Mesodermal cell (in vitro differentiated cells): ENCODE measurements around the gene SYT15.
"Not testable (repeated sequence)": the region's sequence is repeated elsewhere in the genome, so short reads cannot be mapped to it uniquely, and the experiment has no call there.

Source experiments
- H3K27ac ChIP-seq: 2 replicates; pipeline ENCODE4 v1.7.0; 2013; ENCODE audit warnings: mild to moderate bottlenecking, low read depth, low read length, moderate library complexity; ENCODE audit not compliant: severe bottlenecking
- H3K36me3 ChIP-seq: 2 replicates; pipeline ENCODE4 v1.7.1; 2013; ENCODE audit warnings: mild to moderate bottlenecking, low read length, moderate library complexity; ENCODE audit not compliant: control insufficient read depth, insufficient read depth
- H3K4me1 ChIP-seq: one replicate; pipeline ENCODE4 v1.7.1; 2013; ENCODE audit warnings: mild to moderate bottlenecking, low read length; ENCODE audit not compliant: insufficient read depth, control insufficient read depth, poor library complexity, severe bottlenecking
- H3K4me3 ChIP-seq: 2 replicates; pipeline ENCODE4 v1.7.0; 2013; ENCODE audit warnings: low read length, control low read depth, mild to moderate bottlenecking; ENCODE audit not compliant: insufficient read depth, poor library complexity, severe bottlenecking; ENCODE audit errors: extremely low read depth
- H3K9me3 ChIP-seq: 2 replicates; pipeline ENCODE4 v1.7.1; 2013; ENCODE audit warnings: mild to moderate bottlenecking, low read length, moderate library complexity; ENCODE audit not compliant: control insufficient read depth
- WGBS, 2 experiments: methylation state at CpG; one replicate each; pipeline ENCODE4 v1.1.5; 2013; ENCODE audit warnings: missing lambda C conversion rate in 2 of 2; ENCODE audit not compliant: insufficient coverage in 2 of 2; 5-methylcytosine and 5-hydroxymethylcytosine counted together

Gene SYT15

DNA sequence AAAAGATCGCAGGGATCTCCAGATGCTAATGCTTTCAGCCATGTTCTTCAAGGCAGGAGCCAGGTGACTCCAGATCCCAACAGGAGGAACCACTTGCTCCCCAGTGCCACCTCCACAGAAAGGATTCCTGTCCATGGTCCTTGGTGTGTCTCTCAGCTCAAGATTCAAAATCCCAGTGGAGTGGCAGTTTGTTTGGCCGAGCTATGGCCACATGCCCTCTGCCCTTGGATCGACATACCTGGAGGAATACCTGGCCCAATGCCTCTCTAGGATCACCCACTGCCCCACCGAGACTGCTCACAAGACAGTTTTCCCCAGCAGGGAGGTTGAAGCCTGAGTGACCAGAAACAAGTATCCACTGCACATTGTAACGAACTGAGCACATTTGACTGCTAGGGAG, 18.5 kb upstream of the SYT15 start:
- Histone ChIP-seq H3K9me3 (no peaks in the 10 kb centered on the region), H3K4me1 (peaks cover 7% of the 10 kb centered on the region), H3K27ac (no peak overlapping the region), H3K36me3 (no peaks in the 10 kb centered on the region), H3K4me3 (no peak overlapping the region)
- WGBS, 2 experiments = 69 to 82% methylated on average over 5 of the region's 5 CpGs

DNA sequence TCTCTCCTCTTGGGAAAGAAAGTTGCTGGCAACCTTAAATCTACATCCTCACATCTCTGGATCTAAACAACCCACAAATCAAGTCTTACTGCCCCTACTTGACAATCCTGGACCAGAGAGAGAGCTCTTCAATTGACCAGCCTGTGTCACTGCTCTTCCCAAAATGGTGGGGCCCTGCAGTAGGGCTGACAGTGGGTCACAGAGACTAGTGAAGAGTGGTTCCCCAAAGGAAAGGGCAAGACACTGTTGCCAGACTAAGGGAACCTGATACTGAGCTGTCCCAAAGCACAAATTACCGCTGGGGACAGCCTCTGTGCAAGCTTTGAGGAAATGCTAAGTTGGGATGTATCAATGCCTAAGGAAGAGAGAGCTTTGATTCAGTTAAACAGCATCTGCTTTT, 18.0 kb upstream of the SYT15 start:
- 50 to 68% methylated on average over 1 of the region's 1 CpG for WGBS, 2 experiments
- no peak overlapping the region for H3K27ac ChIP-seq
- H3K9me3 ChIP-seq = no peaks in the 10 kb centered on the region
- no peak overlapping the region for H3K4me3 ChIP-seq
- peaks cover under 1% of the 10 kb centered on the region for H3K4me1 ChIP-seq
- H3K36me3 ChIP-seq = no peaks in the 10 kb centered on the region

DNA sequence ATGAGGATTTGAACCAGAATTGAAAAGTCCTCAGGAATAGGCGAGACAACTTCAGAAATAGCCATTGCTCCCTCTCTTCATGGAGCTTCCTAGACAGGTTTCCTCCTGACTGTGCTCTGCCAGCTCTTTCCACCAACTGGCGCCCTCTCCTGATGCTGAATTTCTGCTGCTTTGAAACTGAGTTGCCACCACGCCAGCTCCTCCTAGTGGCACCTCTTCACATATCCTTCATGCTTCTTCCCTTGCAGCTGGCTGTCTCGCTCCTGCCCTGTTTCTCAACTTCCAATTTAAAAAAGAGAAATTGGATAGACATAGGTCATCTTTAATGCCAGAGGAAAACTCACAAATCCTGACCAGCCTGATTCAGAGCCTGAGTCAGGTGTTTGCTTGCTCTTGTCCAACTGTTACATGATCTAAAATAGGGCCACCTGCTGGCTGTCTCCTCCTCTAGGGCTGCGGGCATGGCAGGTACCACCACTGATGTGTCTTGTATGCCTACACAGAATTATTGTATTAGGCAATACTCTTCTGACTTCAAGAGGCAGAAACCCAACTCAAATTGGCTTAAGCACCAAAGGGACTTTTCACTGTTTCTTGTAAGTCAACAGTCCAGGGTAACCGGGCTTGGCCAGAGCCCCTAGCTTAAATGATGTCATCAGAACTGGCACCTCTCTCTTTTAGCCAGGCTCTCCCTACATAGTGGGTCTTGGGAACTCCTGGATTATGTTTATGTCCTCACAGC, 13.2 kb upstream of the SYT15 start:
- H3K27ac ChIP-seq, H3K4me3 ChIP-seq, H3K9me3 ChIP-seq, H3K4me1 ChIP-seq, H3K36me3 ChIP-seq: not testable (repeated sequence)
- 22 to 25% methylated on average over 3 of the region's 6 CpGs for WGBS, 2 experiments

DNA sequence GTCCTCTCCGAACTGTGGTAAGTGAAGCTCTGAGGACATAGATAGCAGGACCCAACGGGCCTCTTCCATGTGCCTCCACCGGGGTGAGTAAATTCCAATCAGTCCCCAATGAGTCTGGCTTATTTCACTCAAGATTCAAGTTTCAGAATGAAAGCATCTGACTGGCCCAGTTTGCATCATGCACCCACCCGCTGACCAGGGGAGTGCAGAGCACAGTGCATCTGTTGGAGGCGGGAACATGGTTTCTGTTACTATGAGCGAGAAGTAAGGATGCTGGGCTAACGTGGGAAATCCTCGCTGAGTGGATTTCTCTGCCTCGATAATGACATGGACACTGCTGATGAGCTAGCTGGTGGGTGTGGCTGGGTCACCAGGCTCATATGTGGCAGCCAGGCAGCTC, 11.8 kb upstream of the SYT15 start:
- not testable (repeated sequence) for H3K36me3 ChIP-seq, H3K4me3 ChIP-seq, H3K4me1 ChIP-seq, H3K27ac ChIP-seq, H3K9me3 ChIP-seq
- WGBS, 2 experiments = no CpG with 5 or more reads among the region's 9 CpGs

DNA sequence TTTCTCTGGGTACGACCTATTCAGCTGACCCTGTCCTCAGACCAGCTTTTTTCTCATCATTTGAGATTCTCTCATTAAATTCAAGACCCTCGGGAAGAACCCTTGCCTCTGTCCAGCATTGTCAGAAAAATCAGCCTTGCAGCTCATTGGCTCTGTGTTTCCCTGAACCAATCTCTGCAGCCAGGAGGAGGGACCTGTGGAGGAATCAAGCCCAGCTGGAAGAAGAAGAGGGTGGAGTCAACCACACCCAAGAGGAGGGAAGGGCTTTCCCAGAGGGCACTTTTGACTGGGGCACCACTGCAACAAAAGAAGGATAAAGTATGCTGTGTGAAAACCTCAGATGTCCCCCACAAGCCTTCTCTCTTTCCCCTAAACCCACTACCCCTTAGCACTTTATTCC, 8.3 kb upstream of the SYT15 start:
- not testable (repeated sequence) for H3K27ac ChIP-seq, H3K4me1 ChIP-seq, H3K36me3 ChIP-seq, H3K9me3 ChIP-seq, H3K4me3 ChIP-seq
- WGBS, 2 experiments = no CpG with 5 or more reads among the region's 2 CpGs

DNA sequence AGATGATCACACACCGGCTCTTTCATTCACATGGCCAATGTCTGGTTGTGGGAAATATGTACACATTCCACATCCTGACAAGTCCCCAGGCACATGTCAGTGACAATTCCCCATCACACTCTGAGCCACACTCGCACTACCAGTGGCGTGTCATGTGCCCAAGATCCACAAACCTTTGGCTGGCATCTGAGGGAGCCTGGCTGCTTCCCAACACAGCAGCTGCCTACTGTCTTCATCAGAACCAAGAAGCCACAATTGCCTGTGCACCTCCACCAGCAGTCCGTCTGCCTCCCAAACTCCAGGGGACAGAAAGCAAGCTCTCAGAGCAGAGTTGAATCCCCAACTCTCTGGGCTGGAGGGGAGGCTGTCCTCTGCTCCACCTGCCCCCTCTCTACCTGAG, 6.2 kb upstream of the SYT15 start:
- not testable (repeated sequence) for H3K36me3 ChIP-seq, H3K9me3 ChIP-seq, H3K27ac ChIP-seq, H3K4me3 ChIP-seq, H3K4me1 ChIP-seq
- WGBS, 2 experiments = no CpG with 5 or more reads among the region's 4 CpGs

DNA sequence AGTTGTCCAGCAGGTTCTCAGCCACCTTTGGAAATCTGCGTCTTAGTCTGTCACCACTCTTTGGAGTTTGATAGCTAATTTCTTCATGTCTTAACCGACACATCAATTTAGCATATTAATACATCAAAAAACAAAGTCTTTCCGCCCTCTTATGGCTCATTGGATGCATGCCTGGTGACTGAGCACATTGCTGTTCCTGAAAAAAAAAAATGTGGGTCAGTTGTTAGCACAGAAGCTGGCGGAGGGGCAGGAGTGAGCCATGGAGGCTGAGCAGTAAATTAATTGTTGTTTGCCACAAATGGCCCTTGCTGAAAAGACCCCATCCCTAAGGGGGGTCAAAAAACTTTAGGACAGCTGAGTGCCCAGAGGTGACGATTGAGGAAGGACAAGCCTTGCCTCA, 5.6 kb upstream of the SYT15 start:
- H3K9me3 ChIP-seq, H3K27ac ChIP-seq, H3K4me1 ChIP-seq, H3K36me3 ChIP-seq, H3K4me3 ChIP-seq: not testable (repeated sequence)
- no CpG with 5 or more reads among the region's 5 CpGs for WGBS, 2 experiments

DNA sequence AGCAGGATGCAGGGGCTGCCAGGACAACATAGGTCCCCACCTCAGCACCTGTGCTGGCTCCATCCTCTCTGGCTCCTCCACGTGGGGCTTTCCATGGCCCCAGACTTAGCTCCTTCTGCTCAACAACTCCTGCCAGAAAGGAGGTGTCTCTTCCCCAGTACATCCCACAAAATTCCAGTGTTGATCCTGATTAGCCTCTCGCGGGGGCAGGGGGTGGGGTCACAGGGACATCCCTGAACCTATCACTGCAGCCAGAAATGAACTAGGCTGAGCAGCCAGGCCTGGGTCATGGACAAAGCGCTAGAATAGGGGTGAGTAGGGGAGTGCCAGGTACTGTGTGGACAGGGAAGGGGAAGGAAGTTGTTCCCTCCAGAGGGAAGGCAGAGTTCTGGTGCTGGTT, 5.0 kb upstream of the SYT15 start:
- H3K27ac ChIP-seq = not testable (repeated sequence)
- WGBS, 2 experiments = 40% methylated on average over 2 of the region's 4 CpGs; no CpG with 5 or more reads in 1 of the 2 experiments

DNA sequence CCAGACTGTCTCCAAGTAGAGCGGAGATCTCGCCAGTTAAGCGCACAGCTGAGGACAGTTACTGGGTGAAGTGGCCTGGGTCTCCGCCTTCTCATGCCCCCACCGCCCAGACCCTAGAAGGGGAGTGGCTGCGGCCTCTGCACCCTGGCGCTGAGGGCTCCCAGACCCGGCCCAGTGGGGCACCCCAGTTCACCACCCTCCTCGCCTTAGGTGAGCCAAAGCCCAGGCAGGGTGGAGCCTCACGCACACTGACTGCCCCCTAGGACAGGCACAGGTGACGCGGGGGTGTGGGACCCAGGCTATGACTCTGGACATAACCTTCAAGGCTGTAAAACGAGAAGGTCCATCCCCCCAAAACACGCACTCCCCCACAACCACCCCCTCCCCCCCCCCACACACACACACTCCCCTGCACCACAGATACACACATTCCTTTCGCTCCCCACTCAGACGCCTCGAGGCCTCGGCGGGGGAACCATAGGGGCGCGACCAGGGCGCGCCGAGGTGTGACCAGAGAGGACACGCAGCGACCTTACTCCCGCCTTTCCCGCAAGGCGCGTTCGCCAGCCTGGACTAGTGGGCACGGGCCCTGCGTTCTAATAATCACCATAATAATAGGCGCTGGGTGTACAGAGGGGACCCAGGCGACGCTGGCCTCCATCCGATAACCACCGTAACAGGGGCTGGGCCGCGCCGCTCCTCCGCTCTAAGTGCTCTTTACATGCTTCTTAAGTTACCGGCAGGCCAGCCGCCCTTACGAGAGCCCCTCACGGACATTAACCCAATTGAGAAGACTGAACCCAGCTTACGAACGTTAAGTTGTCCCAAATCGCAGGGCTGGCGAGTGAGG, 1.1 kb upstream of the SYT15 start:
- not testable (repeated sequence) for H3K27ac ChIP-seq, H3K4me3 ChIP-seq, H3K4me1 ChIP-seq, H3K36me3 ChIP-seq, H3K9me3 ChIP-seq
- WGBS, 2 experiments = 81 to 100% methylated on average over 3 of the region's 50 CpGs

More for the DNA sequence above, 5.0 kb upstream of the SYT15 start:
- not testable (repeated sequence) for H3K9me3 ChIP-seq, H3K4me1 ChIP-seq, H3K36me3 ChIP-seq, H3K4me3 ChIP-seq

DNA sequence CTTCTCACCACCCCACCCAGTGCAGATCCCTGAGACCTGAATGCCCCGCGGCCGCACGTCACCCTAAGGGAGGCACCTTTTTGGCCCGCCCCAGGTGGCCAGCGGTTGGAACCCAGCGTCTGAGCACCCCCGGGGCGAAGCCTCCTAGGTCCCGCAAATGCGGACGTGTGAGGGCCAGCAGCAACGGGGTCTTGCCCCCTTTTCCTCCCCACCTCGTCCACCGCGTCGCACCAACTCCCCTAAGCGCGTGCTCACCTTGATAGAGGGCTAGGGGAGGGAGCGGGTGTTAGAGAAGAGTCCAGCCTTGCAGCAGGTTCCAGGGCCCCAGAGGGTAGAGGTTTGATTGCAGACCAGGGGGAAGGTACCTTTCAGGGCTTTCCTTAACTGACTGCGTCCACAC, 450 bp downstream of the SYT15 start:
- not testable (repeated sequence) for H3K9me3 ChIP-seq, H3K4me3 ChIP-seq, H3K4me1 ChIP-seq, H3K27ac ChIP-seq, H3K36me3 ChIP-seq
- no CpG with 5 or more reads among the region's 21 CpGs for WGBS, 2 experiments

DNA sequence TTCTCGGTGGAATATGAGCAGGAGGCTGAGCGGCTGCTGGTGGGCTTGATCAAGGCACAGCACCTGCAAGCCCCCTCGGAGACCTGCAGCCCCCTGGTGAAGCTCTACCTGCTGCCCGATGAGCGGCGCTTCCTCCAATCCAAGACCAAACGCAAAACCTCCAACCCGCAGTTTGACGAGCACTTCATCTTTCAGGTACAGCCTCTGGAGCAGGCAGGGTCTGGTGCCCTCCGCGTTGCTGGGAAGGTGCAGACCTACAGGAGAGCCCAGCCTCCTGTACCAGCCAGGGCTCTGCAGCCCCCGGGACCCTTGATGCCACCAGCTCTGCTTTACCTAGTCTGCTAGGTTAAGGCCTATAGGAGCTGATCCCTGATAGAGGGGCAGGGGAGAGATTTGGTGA, 3.1 kb downstream of the SYT15 start:
- H3K36me3 ChIP-seq, H3K9me3 ChIP-seq, H3K4me1 ChIP-seq, H3K4me3 ChIP-seq, H3K27ac ChIP-seq: not testable (repeated sequence)
- no CpG with 5 or more reads among the region's 12 CpGs for WGBS, 2 experiments
